WI38 (cell line): ENCODE measurements around the gene DISC1.
"Not testable (repeated sequence)": the region's sequence is repeated elsewhere in the genome, so short reads cannot be mapped to it uniquely, and the experiment has no call there.

Experiments used
- H3K4me3 ChIP-seq: 2 replicates; pipeline ENCODE4 v1.5.1; 2011; ENCODE audit warnings: low read depth, mild to moderate bottlenecking, control low read depth, low read length
- TF ChIP-seq, protein P1 (sequence below): IDR thresholded peaks from 2 replicates; pipeline ENCODE4 v1.5.1; 2012; ENCODE audit warnings: low read depth, mild to moderate bottlenecking, control low read depth, low read length

DISC1 gene

DNA sequence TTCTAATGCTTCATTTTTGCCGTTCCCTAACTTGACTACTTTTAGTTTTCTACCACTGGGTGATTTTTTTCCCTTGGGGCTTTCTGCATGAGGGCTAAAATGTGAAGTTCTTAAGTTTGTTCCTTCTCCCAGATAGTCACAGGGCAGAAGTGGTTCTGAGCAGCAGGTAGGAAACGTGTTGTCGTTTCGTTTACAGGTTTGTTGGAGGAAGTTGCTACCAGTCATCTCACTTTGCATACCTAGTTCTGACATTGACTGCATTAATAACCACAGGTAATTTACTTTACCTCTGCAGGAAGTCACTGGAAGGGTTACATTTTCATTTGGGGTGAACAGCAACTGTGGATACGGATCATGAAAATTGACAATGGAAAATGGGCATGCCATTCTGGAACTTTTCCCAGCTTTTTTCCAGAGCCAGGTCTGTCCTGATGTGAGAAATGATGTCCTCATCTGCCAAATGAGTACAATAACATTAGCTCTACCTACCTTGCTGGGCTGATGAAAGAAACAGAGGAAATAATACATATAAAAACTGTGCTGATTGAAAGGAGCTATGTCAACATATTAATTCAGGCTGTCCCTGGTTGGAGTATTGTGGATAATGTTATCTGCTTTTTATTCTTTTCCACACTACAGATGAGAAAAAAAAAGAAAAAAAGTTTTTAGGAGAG lies 94.2 kb downstream of the DISC1 start:
- TF ChIP-seq, protein P1, sequence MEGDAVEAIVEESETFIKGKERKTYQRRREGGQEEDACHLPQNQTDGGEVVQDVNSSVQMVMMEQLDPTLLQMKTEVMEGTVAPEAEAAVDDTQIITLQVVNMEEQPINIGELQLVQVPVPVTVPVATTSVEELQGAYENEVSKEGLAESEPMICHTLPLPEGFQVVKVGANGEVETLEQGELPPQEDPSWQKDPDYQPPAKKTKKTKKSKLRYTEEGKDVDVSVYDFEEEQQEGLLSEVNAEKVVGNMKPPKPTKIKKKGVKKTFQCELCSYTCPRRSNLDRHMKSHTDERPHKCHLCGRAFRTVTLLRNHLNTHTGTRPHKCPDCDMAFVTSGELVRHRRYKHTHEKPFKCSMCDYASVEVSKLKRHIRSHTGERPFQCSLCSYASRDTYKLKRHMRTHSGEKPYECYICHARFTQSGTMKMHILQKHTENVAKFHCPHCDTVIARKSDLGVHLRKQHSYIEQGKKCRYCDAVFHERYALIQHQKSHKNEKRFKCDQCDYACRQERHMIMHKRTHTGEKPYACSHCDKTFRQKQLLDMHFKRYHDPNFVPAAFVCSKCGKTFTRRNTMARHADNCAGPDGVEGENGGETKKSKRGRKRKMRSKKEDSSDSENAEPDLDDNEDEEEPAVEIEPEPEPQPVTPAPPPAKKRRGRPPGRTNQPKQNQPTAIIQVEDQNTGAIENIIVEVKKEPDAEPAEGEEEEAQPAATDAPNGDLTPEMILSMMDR = no peak
- H3K4me3 ChIP-seq = no peak overlapping the region

DNA sequence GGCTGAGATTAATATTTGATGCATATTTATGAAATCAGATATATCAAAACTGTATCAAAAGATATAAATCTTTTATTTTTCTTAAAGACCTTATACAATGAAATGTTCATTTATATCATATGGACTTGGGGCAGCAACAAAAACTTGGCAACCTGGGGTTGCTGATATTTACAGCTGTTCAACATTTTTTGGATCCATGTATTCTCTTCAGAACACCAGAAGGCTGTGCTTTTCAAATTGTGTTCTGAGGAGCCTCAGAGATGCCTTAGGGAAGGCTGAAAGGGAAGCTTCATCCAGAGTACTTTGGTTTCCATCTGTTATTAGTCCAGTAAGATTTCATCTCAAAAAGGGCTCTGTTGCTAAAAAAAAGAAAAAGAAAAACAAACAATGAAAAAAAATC lies 94.8 kb downstream of the DISC1 start:
- TF ChIP-seq, protein P1 = no peak

DNA sequence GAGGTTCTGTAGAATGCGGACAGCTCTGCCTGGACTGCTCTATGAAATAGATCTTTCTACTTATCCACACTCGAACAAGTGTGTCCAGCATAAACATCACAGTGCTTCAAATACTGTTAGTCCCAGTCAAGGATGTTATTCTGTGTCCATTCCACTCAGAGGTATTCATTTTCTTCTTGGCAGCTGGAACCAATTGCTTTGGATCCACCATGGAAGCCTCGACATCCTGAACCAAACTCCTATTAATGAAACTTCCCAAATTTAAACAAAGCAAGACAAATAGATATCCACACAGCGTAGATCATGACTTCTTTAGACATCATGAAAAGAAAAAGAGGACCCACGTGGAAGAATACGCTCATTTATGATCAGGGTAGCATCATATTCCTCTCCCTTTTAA lies 95.8 kb downstream of the DISC1 start:
- no peak overlapping the region for H3K4me3 ChIP-seq
- TF ChIP-seq, protein P1 = no peak

More for the DNA sequence above, 94.8 kb downstream of the DISC1 start:
- H3K4me3 ChIP-seq = no peak overlapping the region

DNA sequence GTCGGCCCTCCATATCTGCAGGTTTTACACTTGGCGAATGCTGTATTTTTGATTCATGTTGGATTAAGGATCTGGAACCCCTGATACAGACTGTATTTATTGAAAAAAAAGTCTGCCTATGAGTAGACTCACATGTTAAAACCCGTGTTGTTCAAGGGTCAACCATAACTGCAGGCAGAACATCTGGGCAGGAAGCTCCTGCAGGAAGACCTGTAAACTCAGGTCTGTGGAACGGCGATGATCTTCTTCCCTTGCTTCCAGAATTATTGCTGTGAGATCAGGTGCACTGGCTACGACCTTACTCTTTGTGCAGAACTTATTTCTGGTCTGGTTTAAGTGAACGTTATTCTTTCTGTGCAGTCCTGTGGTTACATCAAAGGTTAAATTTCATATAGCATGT lies 96.6 kb downstream of the DISC1 start:
- no peak overlapping the region for H3K4me3 ChIP-seq
- TF ChIP-seq, protein P1 = no peak

DNA sequence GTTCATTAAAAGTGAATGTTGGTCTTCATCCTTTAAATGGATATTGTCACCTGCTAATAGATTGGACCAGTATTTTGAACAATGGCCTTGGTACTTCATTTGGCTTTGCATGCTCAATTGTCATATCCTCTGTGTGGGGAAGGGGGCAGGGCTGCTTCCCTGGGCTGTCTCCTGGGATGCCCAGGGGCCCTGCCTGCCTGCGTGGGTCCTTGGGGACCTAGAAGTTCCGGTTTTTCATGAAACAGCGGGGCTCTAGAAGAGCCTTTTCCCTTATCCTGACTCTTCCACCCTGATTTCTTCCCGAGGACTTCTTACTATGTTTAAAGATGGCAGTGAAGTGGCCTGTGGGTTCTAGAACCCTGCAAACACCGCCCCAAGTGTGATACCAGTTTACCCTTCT lies 97.5 kb downstream of the DISC1 start:
- TF ChIP-seq, protein P1 = no peak
- H3K4me3 ChIP-seq = no peak overlapping the region

DNA sequence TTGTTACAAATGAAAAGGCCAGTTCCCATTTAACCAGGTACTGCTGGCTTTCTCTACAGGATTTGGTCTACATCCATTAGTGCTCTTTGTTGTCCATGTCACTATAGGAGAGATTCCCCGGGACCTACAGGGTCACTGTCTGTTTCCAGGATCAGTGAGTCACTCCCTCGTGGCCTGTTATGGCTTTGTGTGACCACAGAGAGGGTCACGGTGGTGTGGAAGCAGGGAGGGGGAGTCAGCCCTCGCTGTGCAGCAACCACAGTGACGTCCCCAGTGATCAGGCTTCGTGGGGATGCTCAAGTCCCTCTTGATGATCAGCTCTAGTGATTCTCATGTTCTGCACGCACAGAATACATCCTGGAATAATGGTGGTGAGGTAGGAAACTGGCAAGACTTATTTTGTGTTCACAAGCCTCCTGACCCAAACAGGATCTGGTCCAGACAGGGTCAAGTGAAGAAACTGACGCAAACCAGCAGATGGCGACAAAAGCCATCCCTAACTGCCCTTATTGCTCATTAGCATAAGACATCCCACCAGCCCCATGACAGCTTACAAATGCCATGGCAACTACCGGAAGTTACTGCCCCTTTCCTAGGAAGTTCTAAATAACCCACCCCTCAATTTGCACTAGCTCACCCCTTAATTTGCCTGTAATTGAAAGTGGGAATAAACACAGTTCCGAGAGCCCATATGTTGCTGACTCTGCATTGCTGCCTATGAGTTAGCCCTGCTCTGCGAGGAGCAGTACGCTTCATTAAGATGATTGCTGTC lies 98.5 kb downstream of the DISC1 start:
- TF ChIP-seq, protein P1 = peak; percentile 33; the same call in 1 of the 2 replicates
- no peak overlapping the region for H3K4me3 ChIP-seq

DNA sequence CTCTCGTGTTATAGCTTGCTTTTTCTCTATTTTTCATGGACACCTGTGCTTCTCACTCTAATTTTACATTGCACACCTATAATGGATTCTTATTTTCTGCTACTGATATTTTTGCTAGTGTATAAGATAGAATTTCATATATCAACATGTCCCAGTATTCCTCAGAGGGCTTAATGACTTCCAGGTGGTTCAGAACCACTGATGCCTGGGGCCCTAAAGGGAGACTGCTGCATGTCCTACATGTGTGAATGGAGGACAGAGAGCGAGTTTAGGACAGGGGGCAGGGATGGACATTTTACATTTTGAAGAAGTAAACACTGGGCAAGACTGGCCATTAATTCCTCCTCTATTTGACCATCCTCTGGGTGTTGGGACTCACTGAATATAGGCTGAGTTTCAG lies 100.6 kb downstream of the DISC1 start:
- TF ChIP-seq, protein P1 = no peak
- no peak overlapping the region for H3K4me3 ChIP-seq

DNA sequence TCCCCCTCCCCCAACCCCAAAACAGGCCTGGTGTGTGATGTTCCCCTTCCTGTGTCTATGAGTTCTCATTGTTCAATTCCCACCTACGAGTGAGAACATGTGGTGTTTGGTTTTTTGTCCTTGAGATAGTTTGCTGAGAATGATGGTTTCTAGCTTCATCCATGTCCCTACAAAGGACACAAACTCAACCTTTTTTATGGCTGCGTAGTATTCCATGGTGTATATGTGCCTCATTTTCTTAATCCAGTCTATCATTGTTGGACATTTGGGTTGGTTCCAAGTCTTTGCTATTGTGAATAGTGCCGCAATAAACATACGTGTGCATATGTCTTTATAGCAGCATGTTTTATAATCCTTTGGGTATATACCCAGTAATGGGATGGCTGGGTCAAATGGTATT lies 102.4 kb downstream of the DISC1 start:
- H3K4me3 ChIP-seq = not testable (repeated sequence)
